ENCODE results near the gene BIN1.

BIN1 gene

GRCh38 chr2:127074936-127075335 is 32.0 kb downstream of the BIN1 start:
- no peak for FAIRE-seq

- no peak for FAIRE-seq
These were observed 32.6 kb downstream of the BIN1 start for GRCh38 chr2:127074358-127074757.

GRCh38 chr2:127072970-127073369 is 34.0 kb downstream of the BIN1 start:
- FAIRE-seq, result no peak

GRCh38 chr2:127072396-127072795 is 34.6 kb downstream of the BIN1 start:
- no peak for FAIRE-seq

- FAIRE-seq, result no peak
These were observed 35.0 kb downstream of the BIN1 start for GRCh38 chr2:127071901-127072328.

GRCh38 chr2:127070221-127070620 is 36.7 kb downstream of the BIN1 start:
- no peak for FAIRE-seq

GRCh38 chr2:127069536-127069935 is 37.4 kb downstream of the BIN1 start:
- FAIRE-seq, result no peak

- FAIRE-seq, result no peak
These were observed 38.0 kb downstream of the BIN1 start for GRCh38 chr2:127069003-127069402.

- no peak for FAIRE-seq
These were observed 38.6 kb downstream of the BIN1 start for GRCh38 chr2:127068351-127068741.

- no peak for FAIRE-seq
These were observed 39.2 kb downstream of the BIN1 start for GRCh38 chr2:127067620-127068350.

- FAIRE-seq, result no peak
These were observed 40.0 kb downstream of the BIN1 start for GRCh38 chr2:127066942-127067341.

GRCh38 chr2:127065940-127066318 is 41.0 kb downstream of the BIN1 start:
- FAIRE-seq, result no peak

GRCh38 chr2:127065299-127065939 is 41.5 kb downstream of the BIN1 start:
- FAIRE-seq, result no peak

- FAIRE-seq, result peak; percentile 56
These were observed 42.2 kb downstream of the BIN1 start for GRCh38 chr2:127064642-127065250.

GRCh38 chr2:127063701-127064590 is 43.0 kb downstream of the BIN1 start:
- FAIRE-seq, result no peak

GRCh38 chr2:127061375-127062273 is 45.3 kb downstream of the BIN1 start:
- FAIRE-seq, result no peak

- FAIRE-seq, result no peak
These were observed 46.5 kb downstream of the BIN1 start for GRCh38 chr2:127060264-127060945.

GRCh38 chr2:127059559-127059958 is 47.4 kb downstream of the BIN1 start:
- FAIRE-seq, result no peak

- FAIRE-seq, result no peak
These were observed 48.1 kb downstream of the BIN1 start for GRCh38 chr2:127058954-127059252.

GRCh38 chr2:127058246-127058953 is 48.6 kb downstream of the BIN1 start:
- no peak for FAIRE-seq
